Chondrocyte (in vitro differentiated cells): ENCODE data around the gene SLC2A13. TPM values are rescaled to one million over a fixed set of nuclear protein-coding genes. Genes with fewer than 3 reads are reported as not detected.
"Not testable (repeated sequence)": the region's sequence is repeated elsewhere in the genome, so short reads cannot be mapped to it uniquely, and the experiment has no call there.

Source experiments
- DNase-seq: peaks from one replicate; pipeline ENCODE4 v3.0.0; 2021; ENCODE audit warnings: mixed read lengths, low spot score
- H3K27ac Mint-ChIP-seq: one replicate; pipeline ENCODE4 v1.8.0; 2021; ENCODE audit warnings: mild to moderate bottlenecking, moderate library complexity, mixed read lengths; ENCODE audit not compliant: unreplicated experiment
- H3K27me3 Mint-ChIP-seq: 2 replicates; pipeline ENCODE4 v1.8.0; 2021; ENCODE audit warnings: low read depth, mixed read lengths
- H3K36me3 Mint-ChIP-seq: 2 replicates; pipeline ENCODE4 v1.8.0; 2021; ENCODE audit warnings: low read depth, mixed read lengths
- H3K4me1 Mint-ChIP-seq: 2 replicates; pipeline ENCODE4 v1.8.0; 2021; ENCODE audit warnings: low read depth, mild to moderate bottlenecking, mixed read lengths
- H3K4me3 Mint-ChIP-seq: one replicate; pipeline ENCODE4 v1.8.0; 2021; ENCODE audit warnings: mild to moderate bottlenecking, moderate library complexity, mixed read lengths; ENCODE audit not compliant: unreplicated experiment
- H3K9me3 Mint-ChIP-seq: 2 replicates; pipeline ENCODE4 v1.8.0; 2021; ENCODE audit warnings: low read depth, mixed read lengths
- CTCF ChIP-seq: fragments of 200-600 bp; sonication (generic); IDR thresholded peaks from 2 replicates; pipeline ENCODE4 v1.5.0; 2021; ENCODE audit warnings: antibody characterized with exemption, mild to moderate bottlenecking, moderate library complexity
- total RNA-seq: library from RNA; stranded (reverse); gene quantifications from 3 replicates; pipeline ENCODE4 v1.2.1, GENCODE V29; 2021

SLC2A13 gene
- total RNA-seq, 1 donor from 2014 or later, result 14.4 TPM

DNA sequence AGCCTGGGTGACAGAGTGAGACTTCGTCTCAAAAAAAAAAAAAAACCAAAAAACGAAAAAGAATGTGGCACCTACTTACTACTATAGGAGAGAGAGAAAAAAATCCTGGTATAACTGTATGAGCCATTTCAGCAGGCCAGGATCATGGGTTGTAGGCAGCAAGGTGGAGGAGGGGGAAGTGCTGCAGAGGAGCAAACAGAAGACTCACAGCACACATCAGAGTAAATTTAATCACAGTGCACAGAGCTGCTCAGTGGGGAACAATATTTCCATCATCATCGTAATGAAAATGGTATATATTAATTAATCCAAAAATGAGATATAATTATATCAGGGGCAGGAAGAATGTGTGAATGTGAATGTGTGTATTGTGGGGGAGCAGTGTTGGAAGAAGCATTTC is 175.8 kb downstream of the SLC2A13 start:
- Mint-ChIP-seq H3K36me3 (no peaks in the 10 kb centered on the region), H3K4me1 (no peaks in the 10 kb centered on the region), H3K27me3 (no peaks in the 10 kb centered on the region), H3K9me3 (no peaks in the 10 kb centered on the region), H3K4me3 (no peak overlapping the region), H3K27ac (no peak overlapping the region)
- DNase-seq, result no peak
- TF ChIP-seq CTCF, result no peak

GRCh38 chr12:39928181-39928899 is 177.5 kb downstream of the SLC2A13 start:
- H3K36me3 Mint-ChIP-seq, result no peaks in the 10 kb centered on the region
- no peaks in the 10 kb centered on the region for H3K4me1 Mint-ChIP-seq
- DNase-seq, result no peak
- no peak overlapping the region for H3K27ac Mint-ChIP-seq
- no peaks in the 10 kb centered on the region for H3K27me3 Mint-ChIP-seq
- H3K4me3 Mint-ChIP-seq, result no peak overlapping the region
- no peaks in the 10 kb centered on the region for H3K9me3 Mint-ChIP-seq
- no peak for TF ChIP-seq CTCF

- H3K27me3 Mint-ChIP-seq, result no peaks in the 10 kb centered on the region
- H3K4me3 Mint-ChIP-seq, result no peak overlapping the region
- H3K36me3 Mint-ChIP-seq, result no peaks in the 10 kb centered on the region
- H3K4me1 Mint-ChIP-seq, result no peaks in the 10 kb centered on the region
- TF ChIP-seq CTCF, result no peak
- H3K27ac Mint-ChIP-seq, result no peak overlapping the region
- H3K9me3 Mint-ChIP-seq, result no peaks in the 10 kb centered on the region
- DNase-seq, result no peak
These were observed 182.5 kb downstream of the SLC2A13 start for GRCh38 chr12:39923364-39923763.

DNA sequence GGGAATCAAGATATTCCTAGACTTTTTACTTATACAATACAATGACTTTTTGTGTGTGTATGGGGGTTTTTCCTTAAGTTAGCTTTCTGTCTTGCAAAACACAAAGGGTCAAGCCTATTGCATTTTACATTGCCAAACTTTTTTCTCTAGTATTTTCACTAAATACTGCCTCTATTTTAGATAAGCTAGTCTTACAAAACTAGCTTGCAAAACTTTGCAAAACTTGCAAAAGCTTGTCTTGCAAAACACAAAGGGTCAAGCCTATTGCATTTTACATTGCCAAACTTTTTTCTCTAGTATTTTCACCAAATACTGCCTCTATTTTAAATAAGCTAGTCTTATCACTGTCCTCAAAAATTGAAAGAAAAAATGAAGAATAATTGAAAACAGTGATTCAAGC is 183.3 kb downstream of the SLC2A13 start:
- not testable (repeated sequence) for H3K9me3 Mint-ChIP-seq

DNA sequence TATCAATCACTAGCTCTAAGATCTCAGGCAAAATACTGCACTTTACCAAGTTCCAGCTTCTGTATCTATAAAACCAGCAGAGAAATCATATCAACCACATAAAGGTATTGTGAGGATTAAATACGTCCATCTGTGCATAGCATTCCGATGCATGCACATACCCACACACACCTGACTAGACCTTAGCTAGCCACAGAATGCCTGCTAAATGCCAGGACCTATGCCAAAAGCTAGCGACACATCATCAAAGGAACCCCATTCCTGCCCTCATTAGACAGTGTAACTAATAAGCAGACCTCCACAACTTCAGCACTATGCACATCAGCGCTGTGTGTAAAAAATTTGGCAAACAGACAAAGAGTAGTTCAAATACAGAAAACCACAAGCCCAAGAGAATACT is 185.2 kb downstream of the SLC2A13 start:
- H3K36me3 Mint-ChIP-seq, result no peaks in the 10 kb centered on the region
- DNase-seq, result no peak
- H3K4me3 Mint-ChIP-seq, result no peak overlapping the region
- no peaks in the 10 kb centered on the region for H3K27me3 Mint-ChIP-seq
- no peak for TF ChIP-seq CTCF
- no peak overlapping the region for H3K27ac Mint-ChIP-seq
- H3K9me3 Mint-ChIP-seq, result no peaks in the 10 kb centered on the region
- no peaks in the 10 kb centered on the region for H3K4me1 Mint-ChIP-seq

More for the DNA sequence above, 183.3 kb downstream of the SLC2A13 start:
- DNase-seq, H3K27ac Mint-ChIP-seq, H3K4me1 Mint-ChIP-seq, H3K27me3 Mint-ChIP-seq, H3K36me3 Mint-ChIP-seq, H3K4me3 Mint-ChIP-seq: not testable (repeated sequence)

- Mint-ChIP-seq H3K36me3 (no peaks in the 10 kb centered on the region), H3K27ac (no peak overlapping the region), H3K4me3 (no peak overlapping the region), H3K27me3 (no peaks in the 10 kb centered on the region), H3K9me3 (no peaks in the 10 kb centered on the region), H3K4me1 (no peaks in the 10 kb centered on the region)
- no peak for TF ChIP-seq CTCF
- DNase-seq, result no peak
These were observed 185.7 kb downstream of the SLC2A13 start for GRCh38 chr12:39920222-39920621.
